NCI-H510A treated with DMSO at 0.1 percent for 48 hours (cell line): ENCODE measurements around the gene BSCL2.
A peak's percentile ranks its signal among the peaks of the same experiment; 100 is the strongest.
"Not testable (repeated sequence)": the region's sequence is repeated elsewhere in the genome, so short reads cannot be mapped to it uniquely, and the experiment has no call there.

Source experiments
- DNase-seq: peaks from one replicate; lab custom pipeline; 2025; lab: John Stamatoyannopoulos, UW

The BSCL2 gene

DNA sequence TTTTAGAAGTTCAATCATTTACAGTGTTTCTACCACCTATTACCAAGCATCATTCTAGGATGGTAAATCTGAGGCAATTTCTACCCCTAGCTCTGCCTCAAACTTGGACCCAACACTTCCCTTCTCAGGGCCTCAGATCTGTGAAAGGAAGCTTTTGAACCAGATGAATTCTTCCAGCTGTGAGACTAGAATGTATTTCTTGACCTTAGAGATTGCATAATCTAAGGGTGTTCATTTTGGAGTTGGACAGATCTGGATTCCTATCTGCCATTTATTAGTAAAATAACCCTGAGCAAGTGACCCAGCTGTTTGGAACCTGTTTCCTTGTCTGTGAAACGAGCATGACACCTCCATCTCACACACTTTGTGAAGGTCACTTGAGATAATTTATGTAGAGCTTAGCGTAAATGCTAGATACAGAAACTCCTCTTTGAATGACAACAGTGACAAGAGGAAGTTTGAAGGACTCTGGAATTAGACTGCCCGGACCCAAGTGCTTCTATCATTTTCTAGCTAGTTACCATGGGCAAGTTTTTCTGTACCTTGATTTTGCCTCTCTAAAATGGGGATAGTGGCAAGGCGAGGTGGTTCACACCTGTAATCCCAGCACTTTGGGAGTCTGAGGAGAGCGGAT, 50.3 kb downstream of the BSCL2 start:
- DNase-seq: no peak

DNA sequence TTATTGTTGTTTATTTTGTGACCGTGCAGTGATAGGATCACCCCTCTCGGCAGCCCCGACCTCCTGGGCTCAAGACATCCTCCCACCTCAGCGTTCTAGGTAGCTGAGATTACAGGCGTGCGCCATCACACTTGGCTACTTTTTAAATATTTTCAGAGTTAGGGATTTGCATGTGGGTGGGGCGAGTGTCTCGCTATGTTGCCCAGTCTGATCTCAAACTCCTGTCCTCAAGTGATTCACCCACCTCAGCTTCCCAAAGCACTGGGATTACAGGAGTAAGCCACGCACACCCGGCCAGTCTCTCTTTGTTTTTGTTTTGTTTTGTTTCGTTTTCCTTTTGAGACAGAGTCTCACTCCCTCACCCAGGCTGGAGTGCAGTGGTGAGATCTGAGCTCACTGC, 52.9 kb downstream of the BSCL2 start:
- no peak for DNase-seq

DNA sequence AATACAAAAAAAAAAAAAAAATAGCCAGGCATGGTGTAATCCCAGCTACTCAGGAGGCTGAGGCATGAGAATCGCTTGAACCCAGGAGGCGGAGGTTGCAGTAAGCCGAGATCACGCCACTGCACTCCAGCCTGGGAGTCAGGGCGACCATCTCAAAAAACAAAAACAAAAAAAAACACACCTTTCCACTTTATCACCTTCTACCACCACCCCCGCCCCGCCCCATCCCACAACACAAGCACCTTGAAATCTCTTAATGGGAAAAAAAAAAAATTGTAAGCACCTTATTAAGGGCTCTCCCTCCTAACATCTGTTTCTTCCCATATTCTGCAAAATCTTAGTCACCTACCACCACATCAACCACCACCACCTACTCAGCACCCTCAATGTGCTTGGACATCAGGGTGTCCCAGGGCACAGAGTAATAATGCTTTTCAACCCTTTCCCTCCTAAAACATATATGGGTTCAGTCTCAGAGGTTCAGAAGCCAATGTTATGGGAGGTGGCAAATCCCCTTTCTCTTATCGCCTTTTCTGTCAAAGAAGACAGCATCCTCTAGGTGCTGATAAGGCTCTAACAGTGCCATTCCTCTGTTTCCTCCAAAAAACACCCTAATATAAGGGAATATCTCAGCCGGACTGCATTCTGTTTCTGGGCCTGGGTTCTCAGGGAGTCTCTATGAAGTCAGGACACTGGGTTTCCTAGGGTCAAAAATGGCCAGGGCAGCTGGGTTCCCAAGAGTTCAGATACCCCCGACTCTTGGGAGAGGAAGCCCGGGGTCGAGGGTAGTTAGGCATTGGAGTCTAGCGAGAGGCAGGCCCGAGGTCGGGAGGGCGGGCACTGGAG, 54.8 kb downstream of the BSCL2 start:
- DNase-seq: no peak

GRCh38 chr11:62650283-62650682, 56.9 kb downstream of the BSCL2 start:
- DNase-seq: not testable (repeated sequence)

DNA sequence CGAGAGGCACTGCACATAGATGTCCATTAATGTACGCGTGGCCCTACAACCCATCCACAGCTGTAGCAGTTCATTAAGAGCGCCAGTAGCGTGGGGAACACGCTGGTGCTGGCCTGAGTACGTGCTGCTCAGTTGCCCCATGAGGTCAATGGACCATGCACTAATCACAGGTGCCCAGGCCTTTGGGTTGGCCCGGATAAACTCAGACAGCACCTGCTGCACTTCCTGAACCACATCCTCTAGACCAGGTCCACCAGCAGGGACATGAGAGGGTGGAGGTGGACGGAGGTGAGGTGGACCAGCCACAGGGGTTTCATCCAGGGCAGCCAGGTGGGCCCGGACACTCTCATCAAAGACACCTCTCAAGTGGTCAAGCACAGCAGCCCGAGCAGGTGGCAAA, 57.7 kb downstream of the BSCL2 start:
- DNase-seq: no peak

GRCh38 chr11:62648967-62649364, 58.3 kb downstream of the BSCL2 start:
- no peak for DNase-seq

GRCh38 chr11:62648185-62648966, 58.8 kb downstream of the BSCL2 start:
- DNase-seq: no peak

DNA sequence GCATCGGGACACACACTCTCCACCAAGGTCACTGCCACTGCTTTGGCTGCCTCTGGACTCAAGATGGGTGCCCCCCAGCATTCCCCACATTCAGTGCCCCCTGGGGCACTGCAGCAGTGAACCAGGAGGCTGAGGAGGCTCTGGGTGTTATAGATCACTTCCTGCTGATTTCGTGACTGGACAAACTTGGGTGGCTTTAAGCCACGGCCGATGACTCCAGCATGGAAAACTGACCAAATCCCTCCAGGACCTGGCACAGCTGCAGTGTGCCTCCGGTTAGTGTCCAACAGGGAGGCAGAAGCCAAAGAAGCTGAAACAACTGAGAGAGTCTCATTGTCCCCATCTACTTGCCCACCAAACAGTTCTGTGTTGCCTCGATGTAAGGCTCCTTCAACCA, 59.6 kb downstream of the BSCL2 start:
- no peak for DNase-seq

DNA sequence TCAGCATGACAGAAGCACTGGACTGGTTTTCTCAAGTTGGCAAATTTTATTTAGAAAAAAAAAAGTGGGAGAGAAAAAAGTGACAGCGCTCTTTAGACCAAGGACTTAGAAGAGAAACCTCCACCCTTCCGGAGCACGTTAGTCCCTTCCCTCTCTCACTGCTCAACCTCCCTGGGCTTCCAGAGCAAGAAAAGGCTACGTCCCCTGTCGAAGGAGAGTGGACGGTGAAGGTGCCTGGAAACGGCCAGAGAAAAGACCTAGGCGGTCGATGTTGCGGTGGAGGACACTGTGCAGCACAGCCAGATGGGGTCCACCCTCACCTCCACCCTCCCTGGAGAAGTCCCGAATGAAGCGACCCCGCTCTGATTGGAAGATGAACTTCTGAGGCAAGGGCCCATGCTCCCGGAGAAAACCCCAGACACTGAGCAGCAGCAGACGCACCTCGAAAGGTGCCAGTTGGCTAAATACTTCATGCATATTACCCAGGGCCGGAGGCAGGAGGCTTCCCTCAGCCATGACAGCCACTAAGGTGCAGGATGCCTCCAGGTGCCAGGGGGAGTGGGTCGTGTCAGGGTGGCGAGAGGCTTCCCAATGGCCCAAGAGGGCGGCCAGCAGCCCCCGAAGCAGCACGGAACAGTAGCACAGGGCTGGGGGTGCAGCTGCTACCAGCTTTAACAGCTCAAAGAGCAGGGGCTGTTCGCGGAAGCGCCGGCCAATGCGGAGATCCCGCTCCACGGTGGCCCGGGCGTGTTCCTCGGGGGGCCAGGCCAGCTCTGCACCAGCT, 60.2 kb downstream of the BSCL2 start:
- DNase-seq: no peak

DNA sequence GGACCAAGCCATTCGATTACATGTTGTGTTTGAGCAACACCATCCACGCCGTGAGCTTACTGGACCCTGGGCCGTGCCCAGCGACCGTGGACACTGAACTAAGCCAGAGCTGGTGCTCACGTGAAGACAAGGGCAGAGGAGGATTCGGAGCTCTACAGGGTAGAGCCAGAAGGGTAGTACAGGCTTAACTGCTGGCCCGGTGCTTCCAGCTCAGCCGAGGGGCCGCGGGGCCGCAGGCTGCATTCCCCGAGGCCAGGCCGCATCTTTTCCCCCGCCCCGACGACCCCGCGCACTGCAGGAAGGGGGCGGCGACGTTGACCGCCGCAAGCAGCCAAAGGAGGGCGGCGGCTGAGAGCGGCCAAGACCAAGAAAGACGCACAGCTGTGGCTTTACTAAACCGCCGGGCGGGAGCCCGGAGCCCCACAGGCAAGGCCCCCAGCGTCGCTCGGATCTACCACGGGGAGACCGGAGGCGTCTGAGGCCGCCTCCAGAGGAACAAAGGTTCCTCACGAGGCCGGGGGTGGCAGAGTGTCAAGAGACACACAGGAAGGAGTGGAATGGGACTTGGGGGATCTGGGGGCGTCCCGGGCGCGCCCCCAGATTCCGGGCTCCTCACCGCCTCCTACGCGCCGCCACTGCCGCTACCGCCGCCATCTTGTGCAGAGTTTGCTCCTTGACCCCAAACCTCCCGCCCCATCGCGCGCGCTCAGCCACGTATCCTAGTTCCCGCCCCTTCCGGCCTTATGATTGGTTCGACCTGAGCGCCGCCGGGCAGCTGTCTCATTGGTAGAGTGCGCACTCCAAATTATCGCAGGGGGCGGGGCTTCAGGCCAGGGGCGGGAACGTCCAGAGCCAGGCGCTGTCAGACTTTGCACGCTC, 61.0 kb downstream of the BSCL2 start, which contains the start of gene GANAB:
Gene GANAB (minus strand): TSS at position 668 of the 879 bp plus-strand sequence. CDS start 14 bp downstream, at position 654.
- DNase-seq: peak; percentile 97

DNA sequence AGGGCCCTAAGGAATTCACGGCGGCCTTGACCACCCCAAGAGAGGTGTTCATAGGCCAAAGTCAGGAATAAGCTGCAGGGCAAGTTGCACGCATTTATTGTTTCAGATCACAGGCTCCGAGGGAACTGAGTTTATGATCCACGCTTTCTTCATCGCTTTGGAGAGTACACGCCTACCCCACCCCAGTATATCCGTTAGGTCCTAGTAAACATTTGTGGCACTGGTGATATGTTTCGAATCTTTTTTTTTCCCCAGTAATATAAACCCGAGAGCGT, 61.6 kb downstream of the BSCL2 start:
- DNase-seq: no peak

DNA sequence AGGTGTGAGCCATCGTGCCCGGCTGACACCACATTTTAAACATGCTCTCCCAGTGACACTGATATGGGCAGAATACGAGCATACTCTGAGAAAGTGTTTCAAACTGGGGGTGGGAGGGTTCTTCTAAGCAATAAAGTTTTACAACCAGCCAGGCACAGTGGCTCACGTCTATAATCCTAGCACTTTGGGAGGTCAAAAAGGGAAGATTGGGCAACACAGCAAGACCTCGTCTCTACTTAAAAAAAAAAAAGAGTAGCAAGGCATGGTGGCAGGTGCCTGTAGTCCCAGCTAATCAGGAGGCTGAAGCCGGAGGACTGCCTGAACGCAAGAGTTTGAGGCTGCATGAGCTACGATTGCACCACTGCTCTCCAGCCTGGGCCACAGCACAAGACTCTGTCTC, 63.0 kb downstream of the BSCL2 start:
- no peak for DNase-seq
